ENCODE measurements around the gene MBTPS1. TPM values are rescaled to one million over a fixed set of nuclear protein-coding genes. Genes with fewer than 3 reads are reported as not detected.

MBTPS1 gene
- total RNA-seq, 1 experiment from 2014 or later, result 130 TPM

DNA sequence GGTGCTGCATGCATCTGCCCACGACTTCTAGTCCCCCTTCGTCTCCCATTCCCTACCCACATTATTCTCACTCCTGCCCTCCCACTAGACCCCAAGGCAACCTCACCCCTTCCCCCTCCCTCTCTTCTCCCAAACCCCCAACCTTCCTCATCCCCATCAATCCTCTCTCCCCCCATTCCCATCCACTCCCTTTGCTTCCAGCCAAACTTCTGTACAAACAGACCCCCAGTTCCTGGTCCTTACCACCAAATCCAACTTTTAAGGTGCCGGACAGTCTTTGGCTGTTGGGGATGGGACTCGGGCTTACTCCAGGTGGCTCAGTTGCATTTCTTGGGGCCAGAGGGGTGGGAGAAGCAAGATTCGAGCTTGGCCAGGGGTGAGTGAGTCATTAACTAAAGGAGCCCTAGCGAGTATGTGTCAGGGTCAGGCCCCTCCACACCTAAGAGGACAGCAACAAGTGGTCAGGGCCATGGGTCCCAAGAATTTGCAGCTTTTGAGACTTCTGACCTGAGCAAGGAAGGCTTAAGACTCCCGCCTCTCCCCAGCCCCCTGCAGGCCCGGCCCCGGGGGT is 74.3 kb downstream of the MBTPS1 start, which contains the start of gene SLC38A8:
TSS of gene SLC38A8 (minus strand) at position 488 of the 571 bp plus-strand sequence. CDS start 638 bp downstream, outside the sequence.
- DNase-seq, result no peak
- H3K4me1 Mint-ChIP-seq (ENCODE audit: low read depth, unreplicated experiment), result peaks cover 19% of the 10 kb centered on the region
- H3K9me3 Mint-ChIP-seq (ENCODE audit: low read depth, unreplicated experiment), result no peaks in the 10 kb centered on the region
- peaks cover 73% of the 10 kb centered on the region for H3K27me3 Mint-ChIP-seq (ENCODE audit: unreplicated experiment)
- H3K4me3 Mint-ChIP-seq (ENCODE audit: low read depth, unreplicated experiment), result no peak within 1 kb of the TSS
- no peaks in the 10 kb centered on the region for H3K36me3 Mint-ChIP-seq (ENCODE audit: insufficient read depth, unreplicated experiment)
- H3K27ac Mint-ChIP-seq (ENCODE audit: unreplicated experiment), result no peak within 1 kb of the TSS
- TF ChIP-seq, protein P1, sequence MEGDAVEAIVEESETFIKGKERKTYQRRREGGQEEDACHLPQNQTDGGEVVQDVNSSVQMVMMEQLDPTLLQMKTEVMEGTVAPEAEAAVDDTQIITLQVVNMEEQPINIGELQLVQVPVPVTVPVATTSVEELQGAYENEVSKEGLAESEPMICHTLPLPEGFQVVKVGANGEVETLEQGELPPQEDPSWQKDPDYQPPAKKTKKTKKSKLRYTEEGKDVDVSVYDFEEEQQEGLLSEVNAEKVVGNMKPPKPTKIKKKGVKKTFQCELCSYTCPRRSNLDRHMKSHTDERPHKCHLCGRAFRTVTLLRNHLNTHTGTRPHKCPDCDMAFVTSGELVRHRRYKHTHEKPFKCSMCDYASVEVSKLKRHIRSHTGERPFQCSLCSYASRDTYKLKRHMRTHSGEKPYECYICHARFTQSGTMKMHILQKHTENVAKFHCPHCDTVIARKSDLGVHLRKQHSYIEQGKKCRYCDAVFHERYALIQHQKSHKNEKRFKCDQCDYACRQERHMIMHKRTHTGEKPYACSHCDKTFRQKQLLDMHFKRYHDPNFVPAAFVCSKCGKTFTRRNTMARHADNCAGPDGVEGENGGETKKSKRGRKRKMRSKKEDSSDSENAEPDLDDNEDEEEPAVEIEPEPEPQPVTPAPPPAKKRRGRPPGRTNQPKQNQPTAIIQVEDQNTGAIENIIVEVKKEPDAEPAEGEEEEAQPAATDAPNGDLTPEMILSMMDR (IDR thresholded peaks at IDR 0.05; ENCODE audit: unreplicated experiment), result no peak
- intact Hi-C loops (cut with micrococcal nuclease; ENCODE audit: unreplicated experiment), result no loop called here
- CTCF ChIA-PET, result interaction anchor here (0.6 to 3.0 kb wide), 2 partner anchors 10 to 86 kb away, joined by 3 to 12 read pairs; no protein-coding TSS in a partner anchor
- no TSS peak for BruUV-seq (replicated peaks)

- H3K9me3 Mint-ChIP-seq (ENCODE audit: low read depth, unreplicated experiment), result no peaks in the 10 kb centered on the region
- no peaks in the 10 kb centered on the region for H3K36me3 Mint-ChIP-seq (ENCODE audit: insufficient read depth, unreplicated experiment)
- peaks cover 73% of the 10 kb centered on the region for H3K27me3 Mint-ChIP-seq (ENCODE audit: unreplicated experiment)
- BruUV-seq (replicated peaks), result no TSS peak
- CTCF ChIA-PET, result interaction anchor here (1.1 kb wide), 1 partner anchor 97 kb away, joined by 3 read pairs; no protein-coding TSS in a partner anchor
- intact Hi-C loops (cut with micrococcal nuclease; ENCODE audit: unreplicated experiment), result no loop called here
- H3K4me3 Mint-ChIP-seq (ENCODE audit: low read depth, unreplicated experiment), result no peak overlapping the region
- TF ChIP-seq, protein P1 (IDR thresholded peaks at IDR 0.05; ENCODE audit: unreplicated experiment), result no peak
- no peak for DNase-seq
- H3K4me1 Mint-ChIP-seq (ENCODE audit: low read depth, unreplicated experiment), result peaks cover 19% of the 10 kb centered on the region
- no peak overlapping the region for H3K27ac Mint-ChIP-seq (ENCODE audit: unreplicated experiment)
These were observed 74.9 kb downstream of the MBTPS1 start for GRCh38 chr16:84041881-84042280.

DNA sequence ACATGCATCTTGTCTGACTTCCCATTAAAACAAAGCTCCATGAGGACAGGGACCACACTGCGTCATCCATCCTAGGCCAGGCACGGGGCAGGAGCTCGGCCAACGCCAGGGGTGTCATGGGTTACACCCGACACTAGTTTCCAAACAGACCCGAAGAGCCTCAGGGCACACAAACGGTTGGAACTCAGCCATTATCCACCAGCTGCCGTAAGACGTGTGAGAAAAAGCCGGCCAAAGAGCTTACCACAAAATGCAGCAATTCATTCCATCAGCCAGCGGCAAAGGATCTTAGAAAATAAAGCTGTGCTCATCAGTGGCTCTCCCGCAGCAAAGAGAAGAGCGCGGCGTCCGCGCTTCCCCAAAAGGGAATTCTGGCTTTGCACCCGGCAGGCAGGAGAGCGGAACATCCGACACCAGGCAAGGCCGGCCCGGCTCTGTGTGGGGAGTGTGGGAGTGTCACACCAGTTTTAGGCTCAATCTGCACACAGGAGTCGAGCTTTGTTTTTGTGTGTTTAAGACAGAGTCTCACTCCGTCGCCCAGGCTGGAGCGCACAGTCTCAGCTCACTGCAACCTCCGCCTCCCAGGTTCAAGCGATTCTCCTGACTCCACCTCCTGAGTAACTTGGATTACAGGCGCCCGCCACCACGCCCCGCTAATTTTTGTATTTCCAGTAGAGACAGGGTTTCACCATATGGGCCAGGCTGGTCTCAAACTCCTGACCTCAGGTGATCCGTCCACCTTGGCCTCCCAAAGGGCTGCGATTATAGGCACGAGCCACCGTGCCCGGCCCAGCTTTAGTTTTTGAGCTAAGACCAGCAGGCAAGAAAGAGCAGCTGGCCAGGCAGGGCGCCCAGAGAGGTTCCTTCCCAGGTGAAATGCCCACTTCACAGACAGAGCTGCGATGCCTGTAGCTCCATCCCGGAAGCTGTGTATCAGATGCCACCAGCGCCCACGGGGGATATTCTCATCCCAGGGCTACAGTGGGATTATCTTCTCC is 75.6 kb downstream of the MBTPS1 start:
- Mint-ChIP-seq H3K9me3 (ENCODE audit: low read depth, unreplicated experiment) (no peaks in the 10 kb centered on the region), H3K36me3 (ENCODE audit: insufficient read depth, unreplicated experiment) (no peaks in the 10 kb centered on the region), H3K4me3 (ENCODE audit: low read depth, unreplicated experiment) (no peak overlapping the region), H3K4me1 (ENCODE audit: low read depth, unreplicated experiment) (peaks cover 19% of the 10 kb centered on the region), H3K27me3 (ENCODE audit: unreplicated experiment) (peaks cover 79% of the 10 kb centered on the region), H3K27ac (ENCODE audit: unreplicated experiment) (no peak overlapping the region)
- intact Hi-C loops (cut with micrococcal nuclease; ENCODE audit: unreplicated experiment), result no loop called here
- TF ChIP-seq, protein P1 (IDR thresholded peaks at IDR 0.05; ENCODE audit: unreplicated experiment), result no peak
- no peak for DNase-seq
- CTCF ChIA-PET, result interaction anchor here (0.5 to 1.1 kb wide), 2 partner anchors 87 to 98 kb away, joined by 3 read pairs; no protein-coding TSS in a partner anchor
- BruUV-seq (replicated peaks), result no TSS peak

DNA sequence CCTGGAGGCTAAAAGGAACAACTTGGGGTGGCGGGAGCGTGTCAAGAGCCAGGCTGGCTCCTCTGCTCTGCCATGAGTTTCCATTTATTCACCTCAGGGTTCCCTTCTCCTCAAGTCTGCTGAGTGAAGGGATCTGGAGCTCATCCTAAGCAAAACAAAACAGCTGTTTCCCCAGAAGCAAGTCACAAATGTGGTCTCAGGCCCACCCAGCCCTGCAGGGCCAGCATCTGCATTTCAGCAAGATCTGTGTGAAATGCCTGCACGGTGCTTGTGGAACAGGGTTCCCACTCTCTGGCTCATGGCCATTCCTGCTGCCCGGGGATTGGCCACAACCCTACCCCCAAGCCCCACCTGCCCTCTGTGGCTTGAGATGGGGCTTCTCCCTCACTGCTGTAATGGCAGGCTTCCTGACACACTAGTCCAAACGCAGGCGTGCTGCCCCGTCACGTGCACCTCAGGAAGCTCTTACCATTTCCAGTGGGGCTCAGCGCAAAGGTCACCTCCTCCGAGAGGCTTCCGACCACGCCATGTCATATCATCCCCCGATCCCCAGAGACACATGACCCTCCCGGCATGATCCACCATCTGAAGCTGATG is 76.4 kb downstream of the MBTPS1 start:
- TF ChIP-seq, protein P1 (IDR thresholded peaks at IDR 0.05; ENCODE audit: unreplicated experiment), result no peak
- CTCF ChIA-PET, result interaction anchor here (0.5 kb wide), 2 partner anchors 86 to 825 kb away, joined by 3 read pairs; no protein-coding TSS in a partner anchor
- H3K9me3 Mint-ChIP-seq (ENCODE audit: low read depth, unreplicated experiment), result no peaks in the 10 kb centered on the region
- H3K4me1 Mint-ChIP-seq (ENCODE audit: low read depth, unreplicated experiment), result peaks cover 19% of the 10 kb centered on the region
- no peak for DNase-seq
- BruUV-seq (replicated peaks), result no TSS peak
- no peak overlapping the region for H3K27ac Mint-ChIP-seq (ENCODE audit: unreplicated experiment)
- no peak overlapping the region for H3K4me3 Mint-ChIP-seq (ENCODE audit: low read depth, unreplicated experiment)
- H3K36me3 Mint-ChIP-seq (ENCODE audit: insufficient read depth, unreplicated experiment), result no peaks in the 10 kb centered on the region
- intact Hi-C loops (cut with micrococcal nuclease; ENCODE audit: unreplicated experiment), result no loop called here
- H3K27me3 Mint-ChIP-seq (ENCODE audit: unreplicated experiment), result peaks cover 87% of the 10 kb centered on the region
